Central memory CD4-positive, alpha-beta T cell (primary cell): Measurements from ENCODE around the gene TMEM185B.
"Not testable (repeated sequence)": the region's sequence is repeated elsewhere in the genome, so short reads cannot be mapped to it uniquely, and the experiment has no call there.

Experiments
- DNase-seq: peaks from one replicate; pipeline ENCODE4 v3.0.0; 2022
- total RNA-seq, 3 experiments: gene quantifications; one replicate each; lab custom pipeline; 2026; lab: John Stamatoyannopoulos, UW

Gene TMEM185B
- total RNA-seq = 41.7 to 69.9 (median 57.0) reads per million in 3 experiments

DNA sequence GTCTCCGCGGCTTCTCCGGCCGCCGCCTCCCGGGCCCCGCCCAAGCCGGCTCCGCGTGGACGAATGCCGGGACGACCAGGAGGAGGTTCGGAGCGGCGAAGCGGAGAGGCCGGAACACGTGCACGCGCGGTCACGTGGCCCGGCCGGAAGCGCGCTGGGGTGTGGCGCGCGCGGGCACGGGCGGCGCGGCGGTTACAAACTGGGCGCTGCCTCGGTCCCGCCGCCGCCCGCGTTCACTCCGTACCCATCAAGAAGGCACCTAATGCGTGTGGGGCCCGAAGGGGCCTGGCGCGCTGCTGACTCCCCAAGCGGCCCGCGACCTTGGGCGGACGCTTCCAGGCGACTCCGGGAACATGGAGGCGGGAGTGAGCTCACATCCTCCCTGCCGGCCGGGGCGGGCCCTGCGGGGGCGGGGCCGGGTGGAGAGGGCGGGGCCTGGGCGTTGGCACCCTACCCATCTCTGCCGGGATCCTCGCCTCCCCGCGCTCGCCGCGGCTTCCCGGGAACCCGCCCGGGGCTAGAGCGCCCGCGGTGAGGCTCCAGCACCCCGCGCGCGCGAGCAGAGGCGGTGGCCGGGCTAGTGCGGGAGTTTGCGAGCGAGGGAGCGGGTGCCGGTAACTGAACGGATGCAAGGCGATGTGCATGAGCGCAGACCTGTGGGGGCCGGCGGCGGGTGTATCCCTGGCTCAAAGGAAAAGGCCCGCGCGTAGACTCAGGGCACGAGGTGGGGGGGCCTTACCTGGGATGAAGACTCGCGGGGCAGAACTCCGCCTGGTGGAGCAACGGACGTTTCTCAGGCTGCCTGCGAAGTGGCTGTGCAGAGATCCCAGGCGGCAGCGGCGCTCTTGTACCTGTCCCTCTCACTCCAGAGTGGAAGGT is at the start of gene TMEM185B:
Gene TMEM185B, minus strand, starts transcription at position 367 of the 879 bp plus-strand sequence. CDS start 424 bp downstream, outside the sequence.
- peak; percentile 88 for DNase-seq

DNA sequence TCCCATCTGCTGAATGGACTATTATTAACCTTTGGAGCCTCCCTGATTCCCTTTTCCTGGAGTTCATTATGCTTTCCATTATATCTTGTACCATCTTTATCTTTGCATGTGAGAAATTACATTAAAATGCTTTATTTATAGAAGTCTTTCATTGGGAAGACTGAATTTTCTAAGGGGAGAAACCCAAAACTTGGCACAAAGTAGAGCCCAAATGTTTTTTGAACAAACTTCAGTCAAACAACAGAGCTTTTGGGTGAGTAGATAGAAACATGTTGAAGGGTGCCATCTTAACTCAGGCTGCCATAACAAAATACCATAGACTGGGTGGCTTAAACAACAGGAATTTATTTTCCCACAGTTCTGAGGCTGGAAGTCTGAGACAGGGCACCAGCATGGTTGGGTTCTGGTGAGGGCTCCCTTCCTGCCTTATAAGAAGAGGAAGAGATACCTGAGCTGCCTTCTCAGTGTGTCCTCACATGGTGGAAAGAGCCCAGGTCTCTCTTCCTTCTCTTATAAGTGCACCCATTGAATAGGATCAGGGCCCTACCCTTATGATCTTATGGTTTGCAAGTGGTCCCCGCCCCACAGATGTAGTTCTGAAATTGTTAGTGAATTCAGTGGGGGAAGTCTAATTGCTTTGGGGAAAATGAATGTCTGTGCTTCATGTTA is 48.6 kb upstream of the TMEM185B start:
- DNase-seq = no peak

DNA sequence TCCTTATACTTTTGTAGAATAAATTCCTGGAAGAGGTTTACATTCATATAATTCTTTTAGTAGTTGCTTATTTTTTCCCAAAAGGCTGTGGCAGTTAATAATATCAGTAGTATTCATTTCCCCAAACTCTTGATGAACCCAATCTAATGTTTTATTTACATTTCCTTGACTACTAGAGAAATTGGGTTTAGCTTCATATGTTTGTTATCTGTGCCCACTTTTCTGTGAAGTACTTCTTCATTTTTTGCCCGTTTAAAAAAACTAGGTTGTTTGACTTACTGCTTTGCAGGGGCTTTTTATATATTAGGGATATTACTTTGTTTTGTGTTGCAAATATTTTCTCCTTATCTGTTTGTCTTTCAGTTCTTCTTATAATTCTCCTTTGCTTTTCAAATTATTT is 46.6 kb upstream of the TMEM185B start:
- DNase-seq = no peak

DNA sequence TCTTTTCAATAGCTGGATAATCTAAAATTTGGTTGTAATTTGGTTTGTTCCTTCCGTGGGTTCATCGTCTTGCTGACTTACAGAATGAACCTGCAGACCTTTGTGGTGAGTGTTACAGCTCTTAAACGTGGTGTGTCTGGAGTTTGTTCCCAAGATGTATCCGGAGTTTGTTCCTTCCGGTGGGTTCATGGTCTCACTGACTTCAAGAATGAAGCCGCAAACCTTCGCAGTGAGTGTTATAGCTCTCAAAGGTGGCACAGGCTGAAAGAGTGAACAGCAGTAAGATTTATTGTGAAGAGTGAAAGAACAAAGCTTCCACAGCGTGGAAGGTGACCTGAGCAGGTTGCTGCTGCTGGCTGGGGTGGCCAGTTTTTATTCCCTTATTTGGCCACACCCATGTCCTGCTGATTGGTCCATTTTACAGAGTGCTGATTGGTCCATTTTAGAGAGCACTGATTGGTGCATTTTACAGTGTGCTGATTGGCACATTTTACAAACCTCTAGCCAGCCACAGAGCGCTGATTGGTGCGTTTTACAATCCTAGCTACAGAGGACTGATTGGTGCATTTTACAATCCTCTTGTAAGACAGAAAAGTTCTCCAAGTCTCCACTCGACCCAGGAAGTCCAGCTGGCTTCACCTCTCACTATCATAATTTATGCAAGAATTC is 46.0 kb upstream of the TMEM185B start:
- DNase-seq = no peak

DNA sequence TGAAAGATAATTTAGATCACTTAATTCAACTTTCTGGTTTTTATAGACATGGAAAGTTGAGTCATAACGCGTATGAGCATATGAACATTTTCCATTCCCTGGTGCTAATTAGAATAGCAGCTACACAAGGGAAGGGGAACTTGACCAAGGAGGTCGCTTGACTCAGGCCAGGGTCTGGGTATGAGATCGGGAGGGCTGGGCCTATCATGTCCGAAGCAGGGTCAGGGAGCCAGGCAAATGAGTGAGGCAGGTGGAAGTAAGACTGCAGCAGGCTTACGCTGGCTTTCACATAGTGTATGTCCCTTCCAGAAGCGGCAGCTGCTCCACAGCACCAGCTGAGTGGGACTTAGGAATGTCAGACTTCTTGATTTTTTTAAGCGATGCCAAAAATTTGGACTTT is 44.1 kb upstream of the TMEM185B start:
- no peak for DNase-seq

DNA sequence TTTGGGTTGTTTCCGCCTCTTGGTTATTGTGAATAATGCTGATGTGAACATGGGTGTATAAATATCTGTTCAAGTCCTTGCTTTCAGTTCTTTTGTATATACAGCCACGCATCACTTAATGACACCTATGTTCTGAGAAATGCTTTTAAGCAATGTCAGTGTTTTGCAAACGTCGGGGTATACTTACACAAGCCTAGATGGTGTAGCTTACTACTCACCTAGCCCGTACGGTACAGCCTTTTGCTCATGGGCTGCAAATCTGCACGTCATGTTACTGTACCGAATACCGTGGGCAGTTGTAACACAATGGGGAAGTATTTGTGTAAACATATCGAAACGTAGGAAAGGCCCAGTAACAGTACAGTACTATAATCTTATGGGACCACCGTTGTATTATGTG is 41.8 kb upstream of the TMEM185B start:
- no peak for DNase-seq

DNA sequence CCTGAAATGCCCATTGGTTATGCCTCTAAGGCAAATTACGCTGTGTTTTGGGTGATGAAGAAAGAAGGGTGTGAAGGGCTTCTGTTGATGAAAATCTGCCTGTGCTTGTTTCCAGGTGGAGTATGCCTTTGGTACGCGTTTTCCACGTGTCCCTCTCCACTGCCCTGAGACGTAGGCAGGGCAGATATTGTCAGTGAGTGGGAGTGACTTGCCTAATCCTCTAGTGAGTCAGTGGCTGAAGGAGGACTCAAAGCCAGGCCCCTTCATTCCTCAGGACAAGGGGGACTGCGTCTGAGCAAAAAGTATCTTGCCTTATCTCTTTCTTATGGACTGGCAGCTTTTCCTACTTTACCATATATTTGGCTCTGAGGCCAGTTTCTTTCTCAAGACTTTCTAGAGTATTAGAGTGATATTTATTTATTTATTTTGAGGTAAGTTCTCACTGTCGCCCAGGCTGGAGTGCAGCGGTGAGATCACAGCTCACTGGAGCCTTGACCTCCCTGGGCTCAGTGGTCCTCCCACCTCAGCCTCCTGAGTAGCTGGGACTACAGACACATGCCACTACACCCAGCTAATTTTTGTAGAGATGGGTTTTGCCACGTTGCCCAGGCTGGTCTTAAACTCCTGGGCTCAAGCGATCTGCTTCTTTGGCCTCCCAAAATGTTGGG is 39.7 kb upstream of the TMEM185B start:
- no peak for DNase-seq

DNA sequence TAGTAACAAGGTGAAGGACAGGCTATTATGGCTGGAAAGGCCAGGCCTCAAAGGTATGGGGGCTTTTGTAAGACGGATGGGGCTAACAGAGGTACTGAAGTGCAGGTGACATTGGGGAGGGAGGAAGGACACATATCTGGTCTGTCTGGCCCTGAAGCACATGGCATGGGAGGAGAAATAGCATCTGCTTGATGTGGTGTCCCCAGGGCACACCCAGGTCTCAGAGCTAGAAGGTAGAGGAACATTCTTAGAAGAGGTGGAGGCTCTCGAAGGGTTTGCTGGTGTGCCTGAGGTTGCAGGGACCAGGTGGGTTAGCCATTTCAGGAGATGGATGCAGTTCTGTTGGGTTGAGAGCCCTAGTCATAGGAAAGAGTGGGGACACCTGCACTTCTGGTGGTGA is 39.0 kb upstream of the TMEM185B start:
- no peak for DNase-seq

DNA sequence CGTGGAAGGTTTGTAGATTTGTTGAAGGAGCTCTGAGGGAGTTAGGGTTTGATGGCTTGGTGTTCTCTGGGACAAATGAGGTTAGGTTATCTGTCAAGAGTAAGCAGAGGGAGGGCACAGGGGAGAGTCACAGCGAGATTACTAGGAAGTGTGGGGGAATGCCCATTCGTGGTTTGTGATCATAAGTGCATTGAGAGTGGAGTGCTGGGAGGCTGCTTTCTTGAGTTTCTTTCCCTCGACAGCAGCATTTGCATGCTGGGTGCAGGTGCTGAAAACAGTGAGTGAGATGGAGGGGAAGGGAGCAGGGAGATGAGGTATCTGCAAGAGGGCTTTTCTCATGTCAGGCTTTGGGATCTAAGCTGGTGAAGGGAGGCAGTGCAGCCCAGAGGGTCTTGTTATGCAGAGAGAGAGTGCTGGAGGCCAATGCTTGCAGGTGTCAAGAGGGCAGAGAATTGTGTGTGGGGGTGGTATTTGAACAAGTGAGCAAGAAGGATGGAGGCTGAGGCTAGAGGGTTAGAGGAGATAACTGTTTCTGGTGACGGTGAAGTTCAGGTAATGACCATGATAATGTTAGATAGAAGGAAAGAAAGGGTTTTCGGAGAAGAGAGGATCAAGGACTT is 38.3 kb upstream of the TMEM185B start:
- DNase-seq = no peak

DNA sequence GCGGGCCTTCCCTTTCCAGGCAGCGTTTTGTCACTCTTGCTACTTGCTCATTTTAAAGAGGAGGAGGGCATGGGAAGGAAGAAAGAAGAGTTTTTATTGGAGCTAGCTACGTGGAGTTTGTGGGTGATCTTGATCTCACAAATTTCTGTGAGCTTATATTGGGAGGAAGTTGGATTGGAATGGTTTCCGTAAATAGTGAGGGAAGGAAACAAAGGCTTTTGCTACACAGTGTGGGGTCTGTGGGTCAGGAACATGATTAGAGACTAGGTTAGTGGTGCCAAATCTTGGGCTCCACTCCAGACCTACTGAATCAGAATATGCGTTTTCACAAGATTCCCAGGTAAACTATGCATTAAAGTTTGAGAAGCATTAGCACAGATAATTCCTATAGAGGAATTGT is 37.5 kb upstream of the TMEM185B start:
- DNase-seq = no peak

DNA sequence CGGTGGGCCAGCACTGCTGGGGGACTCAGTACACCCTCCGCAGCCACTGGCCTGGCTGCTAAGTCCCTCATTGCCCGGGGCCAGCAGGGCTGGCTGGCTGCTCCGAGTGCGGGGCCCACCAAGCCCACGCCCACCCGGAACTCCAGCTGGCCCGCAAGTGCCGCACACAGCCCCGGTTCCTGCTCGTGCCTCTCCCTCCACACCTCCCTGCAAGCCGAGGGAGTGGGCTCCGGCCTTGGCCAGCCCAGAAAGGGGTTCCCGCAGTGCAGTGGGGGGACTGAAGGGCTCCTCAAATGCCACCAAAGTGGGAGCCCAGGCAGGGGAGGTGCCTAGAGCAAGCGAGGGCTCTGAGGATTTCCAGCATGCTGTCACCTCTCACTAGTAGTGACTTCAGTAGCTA is 36.7 kb upstream of the TMEM185B start:
- DNase-seq = not testable (repeated sequence)

DNA sequence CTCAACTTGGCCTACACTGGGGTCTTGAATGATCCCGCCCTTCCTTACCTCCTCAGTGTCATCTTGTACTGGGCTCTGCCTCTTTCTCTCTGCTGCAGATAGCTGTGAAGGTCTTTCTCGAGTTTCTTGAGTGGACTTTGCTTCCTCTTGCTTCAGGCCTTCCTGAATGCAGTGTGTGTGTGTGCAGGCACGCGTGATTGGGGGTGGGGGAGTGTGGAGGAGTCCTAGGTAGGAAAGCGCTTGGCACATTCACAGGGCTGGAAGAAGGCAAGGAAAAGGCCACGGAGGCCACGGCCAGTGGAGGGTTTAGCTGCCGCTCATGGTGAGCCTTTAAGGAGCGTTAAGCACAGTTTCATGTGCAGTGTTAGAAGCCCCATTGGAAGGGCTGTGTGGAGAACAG is 35.0 kb upstream of the TMEM185B start:
- DNase-seq = no peak

DNA sequence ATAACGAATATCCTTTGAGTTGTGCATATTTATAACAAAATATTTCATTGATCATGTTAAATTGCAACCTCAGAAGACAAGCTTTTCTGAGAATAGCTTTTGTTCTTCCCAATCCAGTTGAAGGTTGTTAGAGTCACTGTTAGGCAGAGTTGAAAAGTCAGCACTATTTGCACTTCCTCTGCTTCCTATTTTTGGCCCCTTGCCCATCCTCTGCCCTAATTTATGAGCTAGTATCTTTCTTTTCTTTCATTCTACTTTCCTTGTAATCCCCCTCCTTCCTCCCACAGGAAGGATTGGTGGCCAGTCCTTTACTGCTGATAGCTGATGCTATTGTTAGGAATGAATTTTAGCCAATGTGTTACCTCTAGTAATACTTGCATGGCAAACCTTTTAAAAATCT is 34.3 kb upstream of the TMEM185B start:
- DNase-seq = no peak

DNA sequence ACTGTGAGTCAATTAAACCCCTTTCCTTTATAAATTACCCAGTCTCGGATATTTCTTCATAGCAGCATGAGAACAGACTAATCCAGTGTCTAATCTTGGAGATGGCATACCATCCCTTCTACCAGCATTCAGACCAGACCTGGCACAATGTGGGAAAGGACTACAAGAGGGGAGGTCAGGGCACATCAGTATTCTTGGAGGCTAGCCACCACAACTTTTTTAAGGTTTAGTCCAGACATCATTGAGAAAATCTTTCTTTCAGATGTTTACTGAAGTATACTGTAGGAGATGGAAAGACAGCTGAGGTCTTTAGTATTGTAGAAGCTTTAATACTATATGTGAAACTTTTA is 33.4 kb upstream of the TMEM185B start:
- DNase-seq = no peak

DNA sequence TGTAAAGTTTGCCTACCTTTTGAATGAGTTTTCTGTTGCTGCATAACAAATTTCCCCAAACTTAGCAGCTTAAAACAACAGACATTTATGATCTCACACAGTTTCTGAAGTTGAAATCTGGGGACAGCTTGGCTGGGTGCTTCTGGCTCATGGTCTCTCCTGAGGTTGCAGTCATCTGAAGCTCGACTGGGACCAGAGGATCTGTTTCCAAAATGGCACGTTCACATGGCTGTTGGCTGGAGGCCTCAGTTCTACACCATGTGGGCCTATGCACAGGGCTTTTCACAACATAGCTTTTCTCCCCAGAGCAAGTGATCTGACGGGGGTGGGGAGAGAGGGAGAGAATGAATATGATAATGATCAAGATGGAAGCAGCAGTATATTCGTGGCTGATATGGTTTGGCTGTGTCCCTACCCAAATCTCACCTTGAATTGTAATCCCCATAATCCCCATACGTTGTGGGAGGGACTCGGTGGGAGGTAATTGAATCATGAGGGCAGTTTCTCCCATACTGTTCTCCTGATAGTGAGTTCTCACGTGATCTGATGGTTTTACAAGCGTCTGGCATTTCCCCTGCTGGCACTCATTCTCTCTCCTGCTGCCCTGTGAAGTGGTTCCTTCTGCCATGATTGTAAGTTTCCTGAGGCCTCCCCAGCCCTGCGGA is 32.9 kb upstream of the TMEM185B start:
- no peak for DNase-seq

DNA sequence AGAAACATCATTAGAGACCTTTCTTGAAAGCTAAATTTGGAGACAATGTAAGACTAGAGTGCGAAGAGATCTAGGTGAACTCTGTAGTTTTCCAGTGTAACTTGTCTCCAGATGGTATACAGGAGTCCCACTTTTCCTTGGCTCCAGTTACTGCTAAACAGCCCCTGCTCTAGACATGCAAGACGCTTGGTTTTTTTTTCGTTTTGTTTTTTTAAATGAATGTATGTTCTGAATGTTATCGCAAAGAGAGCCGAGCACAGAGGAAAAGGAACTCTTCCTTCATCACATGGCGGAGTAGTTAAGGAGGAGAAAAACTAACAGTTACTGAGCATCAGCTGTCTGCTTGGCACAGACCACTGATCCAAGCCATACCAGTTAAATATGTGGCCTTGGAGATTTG is 31.9 kb upstream of the TMEM185B start:
- DNase-seq = no peak

DNA sequence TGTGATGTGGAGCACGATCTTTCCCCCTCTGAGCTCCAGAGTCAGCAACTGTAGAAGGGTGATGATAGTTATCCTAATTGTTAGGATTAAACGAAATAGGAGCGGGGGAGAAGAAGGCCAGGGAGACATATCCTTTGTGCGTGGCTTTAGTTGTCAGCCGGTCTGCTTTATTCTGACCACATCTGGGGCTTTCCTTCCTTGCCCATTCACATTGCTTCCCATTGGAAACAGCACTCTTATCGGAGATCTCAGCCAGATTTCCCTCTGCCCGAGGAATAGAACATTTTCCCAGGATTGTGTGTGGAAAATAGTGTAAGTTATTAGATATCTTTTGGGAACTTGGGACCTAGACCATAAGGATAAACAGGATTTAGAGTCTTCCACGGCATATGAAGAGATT is 31.0 kb upstream of the TMEM185B start:
- DNase-seq = no peak

DNA sequence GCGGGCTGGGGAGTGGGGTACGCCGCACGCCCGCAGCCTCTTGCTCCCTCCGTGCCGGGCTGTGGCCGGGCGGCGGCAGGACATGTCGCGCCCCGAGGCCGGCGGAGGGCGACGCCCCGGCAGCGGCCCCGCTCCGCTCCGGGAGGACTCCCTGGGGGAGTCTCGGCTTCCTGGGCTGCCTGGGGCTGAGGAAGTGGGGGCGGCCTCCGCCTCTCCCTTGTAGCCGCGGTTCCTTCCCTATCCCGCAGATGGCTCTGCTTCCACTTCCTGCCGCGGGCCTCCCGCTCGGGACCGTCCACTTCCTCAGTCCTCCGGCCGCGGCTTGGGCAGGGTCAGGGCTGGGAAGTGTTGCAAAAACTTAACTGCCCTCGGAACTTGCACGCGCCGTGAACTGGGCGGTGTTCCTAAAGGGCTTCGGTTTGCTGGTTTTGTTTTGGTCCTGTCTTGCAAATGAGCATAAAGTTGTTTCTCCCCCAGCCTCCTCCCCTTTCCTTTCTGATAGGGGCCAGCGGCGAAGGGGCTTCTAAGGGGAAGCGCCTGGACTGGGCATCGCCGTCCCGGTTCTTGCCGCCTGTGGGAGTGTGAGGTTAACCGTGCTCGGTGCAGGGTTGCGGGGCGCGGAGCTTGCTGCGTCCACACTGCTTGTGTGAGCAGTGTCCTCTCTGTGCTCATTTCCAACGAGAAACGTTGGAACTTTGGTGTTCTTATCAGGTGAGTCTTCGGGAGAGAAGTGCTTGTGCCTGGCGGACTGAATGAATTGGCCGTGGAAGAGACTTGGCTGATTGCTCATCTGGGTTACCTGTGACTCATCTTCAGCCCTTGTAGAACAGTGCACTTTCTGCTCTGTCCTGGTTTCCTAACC is 30.1 kb upstream of the TMEM185B start:
- DNase-seq = peak; percentile 15

DNA sequence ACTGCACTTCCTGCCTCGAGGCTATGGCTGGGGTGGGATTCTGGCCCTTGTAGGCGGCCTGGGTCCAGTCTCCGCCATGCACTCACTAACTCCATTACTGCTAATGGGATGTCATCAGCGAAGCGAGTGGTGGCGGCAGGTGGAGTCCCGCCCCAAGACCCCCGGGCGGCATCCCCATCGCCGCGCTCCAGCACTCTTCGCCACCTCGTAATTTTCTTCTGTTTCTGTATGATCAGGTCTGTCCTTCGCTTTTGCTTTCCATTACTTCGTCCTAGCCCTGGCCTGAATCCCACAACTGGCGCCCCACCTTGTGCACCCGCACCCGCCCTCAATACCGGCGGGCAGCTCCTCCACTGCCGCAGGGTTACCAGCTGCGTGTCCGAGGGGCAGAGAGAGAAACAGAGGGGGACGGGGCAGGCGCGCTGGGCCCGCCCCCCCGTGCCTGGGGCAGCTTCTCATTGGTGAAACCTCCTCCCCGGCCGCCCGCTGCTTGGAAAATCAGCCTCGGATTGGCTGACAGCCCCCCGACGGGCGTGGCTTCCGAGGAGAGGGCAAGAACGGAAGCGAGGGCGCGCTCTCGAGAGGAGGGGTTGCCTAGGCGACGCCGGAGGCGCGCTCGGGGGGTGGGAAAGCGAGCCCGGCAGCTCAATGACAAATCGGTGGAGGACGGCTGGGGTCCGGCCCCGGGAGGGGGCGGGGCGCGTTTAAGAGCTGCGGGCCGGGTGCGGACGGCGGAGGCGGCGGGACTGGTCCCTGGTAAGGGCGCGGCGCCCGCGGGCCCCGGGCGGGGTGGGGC is 29.2 kb upstream of the TMEM185B start, which contains the start of gene RALB:
Gene RALB, plus strand, starts transcription at position 628 of the 796 bp plus-strand sequence. CDS start 25,813 bp downstream, outside the sequence.
- peak; percentile 97 for DNase-seq

DNA sequence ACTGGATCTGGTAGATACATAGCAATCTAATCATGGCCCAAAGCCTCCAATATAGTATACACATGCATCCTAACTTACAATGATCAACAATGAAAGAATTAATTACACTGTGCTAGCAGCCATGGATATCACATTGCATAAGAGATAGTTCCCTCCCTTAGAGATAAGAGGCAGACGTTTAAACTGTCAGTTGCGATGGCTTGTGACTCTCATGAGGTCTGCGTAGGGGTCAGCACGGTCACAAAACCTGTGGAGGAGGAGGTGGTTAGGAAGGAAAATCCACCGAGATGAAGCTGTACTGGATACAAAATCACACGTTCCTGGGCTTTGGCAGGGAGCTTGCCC is 28.7 kb upstream of the TMEM185B start:
- DNase-seq = no peak
